ENCODE measurements around the gene RAB3IL1. TPM values are rescaled to one million over a fixed set of nuclear protein-coding genes. Genes with fewer than 3 reads are reported as not detected.

Gene RAB3IL1
- total and polyA plus RNA-seq, 2 donors (not counting 1 experiment from before 2014, with no cell fraction given): 9.6 to 13.4 TPM

GRCh38 chr11:61887839-61888494, 29.4 kb downstream of the RAB3IL1 start:
- Histone ChIP-seq H3K9me3 (ENCODE audit: control insufficient read depth, insufficient read depth, low read depth, low read length) (no peaks in the 10 kb centered on the region), H3K27ac (ENCODE audit: insufficient read depth, low read length) (peak overlapping the region; percentile 64), H2AFZ (ENCODE audit: low read length) (no peak overlapping the region), H3K27me3 (ENCODE audit: control insufficient read depth, insufficient read depth, low read length) (no peaks in the 10 kb centered on the region), H3K4me1 (ENCODE audit: control insufficient read depth, extremely low read depth, insufficient read depth, low read length) (peaks cover 3% of the 10 kb centered on the region), H3K9ac (ENCODE audit: insufficient read depth, low read length) (no peak overlapping the region), H3K79me2 (ENCODE audit: control insufficient read depth, insufficient read depth, low read length) (peaks cover 34% of the 10 kb centered on the region), H3K36me3 (ENCODE audit: control insufficient read depth, insufficient read depth, low read length) (peaks cover 2% of the 10 kb centered on the region), H4K20me1 (ENCODE audit: control insufficient read depth, extremely low read depth, insufficient read depth, low read length) (no peaks in the 10 kb centered on the region), H3K4me2 (ENCODE audit: extremely low read depth, insufficient read depth, low read length) (no peak overlapping the region), H3K4me3 (replicated peaks in 1 of 4; ENCODE audit: control extremely low read depth in 1 of 4, insufficient read depth in 1 of 4, low read depth in 3 of 4, low read length in 4 of 4) (no peak overlapping the region)
- no peak for TF ChIP-seq CTCF (conservative IDR thresholded peaks at IDR 0.05 in 1 of 2, IDR thresholded peaks at IDR 0.05 in 1 of 2; ENCODE audit: low read depth in 1 of 2, low read length in 2 of 2)
- TF ChIP-seq EZH2 (IDR thresholded peaks at IDR 0.05; ENCODE audit: low read length, missing control alignments): no peak
- DNase-seq (ENCODE audit: low read depth in 2 of 2): peak; percentile 86 to 93

GRCh38 chr11:61886643-61887042, 30.7 kb downstream of the RAB3IL1 start:
- no peak overlapping the region for H2AFZ ChIP-seq (ENCODE audit: low read length)
- peaks cover 2% of the 10 kb centered on the region for H3K36me3 ChIP-seq (ENCODE audit: control insufficient read depth, insufficient read depth, low read length)
- no peak overlapping the region for H3K9ac ChIP-seq (ENCODE audit: insufficient read depth, low read length)
- no peaks in the 10 kb centered on the region for H4K20me1 ChIP-seq (ENCODE audit: control insufficient read depth, extremely low read depth, insufficient read depth, low read length)
- peaks cover 34% of the 10 kb centered on the region for H3K79me2 ChIP-seq (ENCODE audit: control insufficient read depth, insufficient read depth, low read length)
- H3K27me3 ChIP-seq (ENCODE audit: control insufficient read depth, insufficient read depth, low read length): no peaks in the 10 kb centered on the region
- H3K4me2 ChIP-seq (ENCODE audit: extremely low read depth, insufficient read depth, low read length): no peak overlapping the region
- DNase-seq (ENCODE audit: low read depth in 2 of 2): no peak
- no peaks in the 10 kb centered on the region for H3K9me3 ChIP-seq (ENCODE audit: control insufficient read depth, insufficient read depth, low read depth, low read length)
- H3K4me1 ChIP-seq (ENCODE audit: control insufficient read depth, extremely low read depth, insufficient read depth, low read length): peaks cover 3% of the 10 kb centered on the region
- no peak overlapping the region for H3K27ac ChIP-seq (ENCODE audit: insufficient read depth, low read length)
- H3K4me3 ChIP-seq (replicated peaks in 1 of 4; ENCODE audit: control extremely low read depth in 1 of 4, insufficient read depth in 1 of 4, low read depth in 3 of 4, low read length in 4 of 4): no peak overlapping the region
- TF ChIP-seq EZH2 (IDR thresholded peaks at IDR 0.05; ENCODE audit: low read length, missing control alignments) (no peak), CTCF (conservative IDR thresholded peaks at IDR 0.05 in 1 of 2, IDR thresholded peaks at IDR 0.05 in 1 of 2; ENCODE audit: low read depth in 1 of 2, low read length in 2 of 2) (no peak)

- no peak overlapping the region for H3K4me2 ChIP-seq (ENCODE audit: extremely low read depth, insufficient read depth, low read length)
- H3K27me3 ChIP-seq (ENCODE audit: control insufficient read depth, insufficient read depth, low read length): no peaks in the 10 kb centered on the region
- no peak for DNase-seq (ENCODE audit: low read depth in 2 of 2)
- TF ChIP-seq EZH2 (IDR thresholded peaks at IDR 0.05; ENCODE audit: low read length, missing control alignments): no peak
- no peak for TF ChIP-seq CTCF (conservative IDR thresholded peaks at IDR 0.05 in 1 of 2, IDR thresholded peaks at IDR 0.05 in 1 of 2; ENCODE audit: low read depth in 1 of 2, low read length in 2 of 2)
- H2AFZ ChIP-seq (ENCODE audit: low read length): no peak overlapping the region
- H3K4me3 ChIP-seq (replicated peaks in 1 of 4; ENCODE audit: control extremely low read depth in 1 of 4, insufficient read depth in 1 of 4, low read depth in 3 of 4, low read length in 4 of 4): no peak overlapping the region
- peaks cover 34% of the 10 kb centered on the region for H3K79me2 ChIP-seq (ENCODE audit: control insufficient read depth, insufficient read depth, low read length)
- peaks cover 2% of the 10 kb centered on the region for H3K36me3 ChIP-seq (ENCODE audit: control insufficient read depth, insufficient read depth, low read length)
- peaks cover 3% of the 10 kb centered on the region for H3K4me1 ChIP-seq (ENCODE audit: control insufficient read depth, extremely low read depth, insufficient read depth, low read length)
- no peak overlapping the region for H3K9ac ChIP-seq (ENCODE audit: insufficient read depth, low read length)
- H3K9me3 ChIP-seq (ENCODE audit: control insufficient read depth, insufficient read depth, low read depth, low read length): no peaks in the 10 kb centered on the region
- no peak overlapping the region for H3K27ac ChIP-seq (ENCODE audit: insufficient read depth, low read length)
- H4K20me1 ChIP-seq (ENCODE audit: control insufficient read depth, extremely low read depth, insufficient read depth, low read length): no peaks in the 10 kb centered on the region
Observed at GRCh38 chr11:61885784-61886580, 31.4 kb downstream of the RAB3IL1 start.
